Measurements from ENCODE around the gene TPO. TPM values are rescaled to one million over a fixed set of nuclear protein-coding genes. Genes with fewer than 3 reads are reported as not detected.

The TPO gene
- total RNA-seq, 2 donors from 2014 or later = not detected

DNA sequence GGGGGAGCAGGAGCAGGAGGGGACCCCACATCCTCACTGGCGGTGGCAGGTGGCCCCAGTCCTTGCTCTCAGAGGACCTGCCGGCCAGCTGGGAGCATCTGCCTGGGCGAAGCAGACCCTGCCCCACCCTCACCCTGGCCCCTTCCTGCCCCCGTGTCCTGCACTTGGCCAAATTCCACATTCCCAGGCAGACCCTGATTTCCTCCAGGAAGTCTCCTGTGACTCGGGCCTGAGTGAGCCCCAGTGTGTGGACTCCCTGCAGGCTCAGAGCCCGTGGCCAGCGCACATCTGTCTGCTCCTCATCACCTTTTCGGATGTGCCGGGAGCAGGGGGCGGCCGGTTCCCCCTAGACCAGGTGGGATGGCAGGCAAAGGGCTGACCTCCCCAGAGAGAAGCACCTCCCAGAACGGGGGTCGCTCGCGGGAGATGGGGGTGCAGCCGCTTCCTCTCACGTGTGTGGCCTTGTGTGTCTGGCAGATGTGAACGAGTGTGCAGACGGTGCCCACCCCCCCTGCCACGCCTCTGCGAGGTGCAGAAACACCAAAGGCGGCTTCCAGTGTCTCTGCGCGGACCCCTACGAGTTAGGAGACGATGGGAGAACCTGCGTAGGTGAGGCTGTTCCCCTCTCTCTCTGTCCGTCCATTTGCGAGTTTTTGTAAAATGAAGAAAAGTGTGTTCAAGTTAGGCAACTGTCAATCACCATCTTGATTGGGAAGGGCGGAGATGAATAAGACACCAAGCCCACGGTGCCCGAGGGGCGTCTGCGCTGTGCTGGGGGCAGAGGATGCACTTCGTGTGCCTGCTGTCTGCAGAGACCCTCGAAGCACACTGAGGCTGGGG, 90.4 kb downstream of the TPO start:
- H3K27me3 ChIP-seq (ENCODE audit: control insufficient read depth, insufficient read depth, low read length, poor library complexity, severe bottlenecking) = no peaks in the 10 kb centered on the region
- H3K4me1 ChIP-seq (ENCODE audit: control insufficient read depth, insufficient read depth, low read length) = no peaks in the 10 kb centered on the region
- H3K9me3 ChIP-seq (ENCODE audit: control insufficient read depth, low read length) = no peaks in the 10 kb centered on the region
- Mint-ChIP-seq H3K27me3 (ENCODE audit: insufficient read depth) (no peaks in the 10 kb centered on the region), H3K4me1 (no peaks in the 10 kb centered on the region), H3K9me3 (no peaks in the 10 kb centered on the region), H3K4me3 (no peak overlapping the region), H3K27ac (no peak overlapping the region), H3K36me3 (ENCODE audit: low read depth) (no peaks in the 10 kb centered on the region)
- no peak overlapping the region for H3K4me3 ChIP-seq (ENCODE audit: low read length)
- H3K27ac ChIP-seq (ENCODE audit: low read depth, low read length) = no peak overlapping the region
- no peak overlapping the region for H3K9ac ChIP-seq (ENCODE audit: extremely low read depth, low read length, poor library complexity, severe bottlenecking)
- no peaks in the 10 kb centered on the region for H3K36me3 ChIP-seq (ENCODE audit: control insufficient read depth, insufficient read depth, low read length)
- whole genome bisulfite sequencing, 2 experiments (ENCODE audit: insufficient coverage in 1 of 2, insufficient read length in 1 of 2) = 91 to 95% methylated on average over 31 to 36 of the region's 36 CpGs
- TF ChIP-seq, protein P1, sequence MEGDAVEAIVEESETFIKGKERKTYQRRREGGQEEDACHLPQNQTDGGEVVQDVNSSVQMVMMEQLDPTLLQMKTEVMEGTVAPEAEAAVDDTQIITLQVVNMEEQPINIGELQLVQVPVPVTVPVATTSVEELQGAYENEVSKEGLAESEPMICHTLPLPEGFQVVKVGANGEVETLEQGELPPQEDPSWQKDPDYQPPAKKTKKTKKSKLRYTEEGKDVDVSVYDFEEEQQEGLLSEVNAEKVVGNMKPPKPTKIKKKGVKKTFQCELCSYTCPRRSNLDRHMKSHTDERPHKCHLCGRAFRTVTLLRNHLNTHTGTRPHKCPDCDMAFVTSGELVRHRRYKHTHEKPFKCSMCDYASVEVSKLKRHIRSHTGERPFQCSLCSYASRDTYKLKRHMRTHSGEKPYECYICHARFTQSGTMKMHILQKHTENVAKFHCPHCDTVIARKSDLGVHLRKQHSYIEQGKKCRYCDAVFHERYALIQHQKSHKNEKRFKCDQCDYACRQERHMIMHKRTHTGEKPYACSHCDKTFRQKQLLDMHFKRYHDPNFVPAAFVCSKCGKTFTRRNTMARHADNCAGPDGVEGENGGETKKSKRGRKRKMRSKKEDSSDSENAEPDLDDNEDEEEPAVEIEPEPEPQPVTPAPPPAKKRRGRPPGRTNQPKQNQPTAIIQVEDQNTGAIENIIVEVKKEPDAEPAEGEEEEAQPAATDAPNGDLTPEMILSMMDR (conservative IDR thresholded peaks at IDR 0.05) = no peak
- no peak for DNase-seq

DNA sequence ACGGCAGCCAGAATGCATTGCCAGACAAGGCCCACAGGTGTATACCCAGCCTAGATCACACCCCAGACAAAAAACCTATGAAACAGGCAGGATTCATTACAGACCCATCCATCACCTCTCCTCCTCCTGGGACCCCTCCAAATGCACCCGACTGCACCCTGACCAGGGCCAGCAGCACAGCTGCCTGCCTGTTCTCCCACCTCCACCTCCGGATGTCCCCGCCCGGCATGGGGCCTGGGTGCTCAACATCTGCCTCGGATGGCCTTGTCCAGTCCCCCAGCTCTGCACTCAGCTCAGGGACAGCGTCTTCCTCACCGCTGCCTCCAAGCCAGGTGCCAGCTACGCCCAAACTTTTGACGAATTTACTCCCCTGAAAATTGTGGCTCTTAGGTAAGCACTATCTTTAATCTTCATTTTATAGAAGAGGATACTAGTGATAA, 91.1 kb downstream of the TPO start:
- H3K4me3 Mint-ChIP-seq = no peak overlapping the region
- TF ChIP-seq, protein P1 (conservative IDR thresholded peaks at IDR 0.05) = no peak

DNA sequence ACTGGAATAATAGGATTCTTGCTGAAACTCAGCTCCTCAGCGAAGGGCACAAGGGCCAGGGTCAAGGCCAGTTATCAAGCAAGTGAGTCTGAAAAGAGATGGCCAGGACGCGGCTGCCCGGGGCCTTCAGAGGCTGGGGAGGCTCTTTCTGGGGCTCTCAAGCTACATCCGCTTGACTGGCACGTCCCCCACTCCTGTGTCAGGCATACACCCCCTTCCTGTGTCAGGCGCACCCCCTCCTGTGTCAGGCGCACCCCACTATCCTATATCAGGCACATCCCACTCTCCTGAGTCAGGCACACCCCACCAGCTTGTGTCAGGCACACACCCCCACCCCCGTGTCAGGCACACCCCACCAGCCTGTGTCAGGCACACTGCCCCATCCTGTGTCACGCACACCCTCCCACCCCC, 91.8 kb downstream of the TPO start:
- 90 to 100% methylated on average over 1 to 9 of the region's 10 CpGs for WGBS, 2 experiments (ENCODE audit: insufficient coverage in 1 of 2, insufficient read length in 1 of 2)
- no peak overlapping the region for H3K9ac ChIP-seq (ENCODE audit: extremely low read depth, low read length, poor library complexity, severe bottlenecking)
- DNase-seq = no peak
- H3K9me3 Mint-ChIP-seq = no peaks in the 10 kb centered on the region
- H3K4me3 Mint-ChIP-seq = no peak overlapping the region
- TF ChIP-seq, protein P1 (conservative IDR thresholded peaks at IDR 0.05) = no peak
- no peak overlapping the region for H3K27ac Mint-ChIP-seq
- no peaks in the 10 kb centered on the region for H3K27me3 Mint-ChIP-seq (ENCODE audit: insufficient read depth)
- no peaks in the 10 kb centered on the region for H3K4me1 Mint-ChIP-seq
- no peaks in the 10 kb centered on the region for H3K36me3 ChIP-seq (ENCODE audit: control insufficient read depth, insufficient read depth, low read length)
- no peak overlapping the region for H3K4me3 ChIP-seq (ENCODE audit: low read length)
- H3K9me3 ChIP-seq (ENCODE audit: control insufficient read depth, low read length) = no peaks in the 10 kb centered on the region
- H3K27ac ChIP-seq (ENCODE audit: low read depth, low read length) = no peak overlapping the region
- H3K36me3 Mint-ChIP-seq (ENCODE audit: low read depth) = no peaks in the 10 kb centered on the region
- H3K4me1 ChIP-seq (ENCODE audit: control insufficient read depth, insufficient read depth, low read length) = no peaks in the 10 kb centered on the region
- H3K27me3 ChIP-seq (ENCODE audit: control insufficient read depth, insufficient read depth, low read length, poor library complexity, severe bottlenecking) = no peaks in the 10 kb centered on the region

More for the DNA sequence above, 91.1 kb downstream of the TPO start:
- Mint-ChIP-seq H3K27me3 (ENCODE audit: insufficient read depth) (no peaks in the 10 kb centered on the region), H3K9me3 (no peaks in the 10 kb centered on the region), H3K27ac (no peak overlapping the region), H3K4me1 (no peaks in the 10 kb centered on the region), H3K36me3 (ENCODE audit: low read depth) (no peaks in the 10 kb centered on the region)
- WGBS, 2 experiments (ENCODE audit: insufficient coverage in 1 of 2, insufficient read length in 1 of 2) = 90 to 93% methylated on average over 7 to 10 of the region's 10 CpGs
- H3K9me3 ChIP-seq (ENCODE audit: control insufficient read depth, low read length) = no peaks in the 10 kb centered on the region
- H3K27me3 ChIP-seq (ENCODE audit: control insufficient read depth, insufficient read depth, low read length, poor library complexity, severe bottlenecking) = no peaks in the 10 kb centered on the region
- no peak overlapping the region for H3K27ac ChIP-seq (ENCODE audit: low read depth, low read length)
- no peak overlapping the region for H3K4me3 ChIP-seq (ENCODE audit: low read length)
- no peaks in the 10 kb centered on the region for H3K4me1 ChIP-seq (ENCODE audit: control insufficient read depth, insufficient read depth, low read length)
- no peak overlapping the region for H3K9ac ChIP-seq (ENCODE audit: extremely low read depth, low read length, poor library complexity, severe bottlenecking)
- no peaks in the 10 kb centered on the region for H3K36me3 ChIP-seq (ENCODE audit: control insufficient read depth, insufficient read depth, low read length)
- DNase-seq = no peak
